ENCODE data around the gene TFDP3. TPM values are rescaled to one million over a fixed set of nuclear protein-coding genes. Genes with fewer than 3 reads are reported as not detected.

Gene TFDP3
- total RNA-seq, 1 donor from 2014 or later = not detected

GRCh38 chrX:133190877-133191738, 27.0 kb downstream of the TFDP3 start:
- intact Hi-C loops (cut with DNase I) = no loop called here
- ATAC-seq = no peak

DNA sequence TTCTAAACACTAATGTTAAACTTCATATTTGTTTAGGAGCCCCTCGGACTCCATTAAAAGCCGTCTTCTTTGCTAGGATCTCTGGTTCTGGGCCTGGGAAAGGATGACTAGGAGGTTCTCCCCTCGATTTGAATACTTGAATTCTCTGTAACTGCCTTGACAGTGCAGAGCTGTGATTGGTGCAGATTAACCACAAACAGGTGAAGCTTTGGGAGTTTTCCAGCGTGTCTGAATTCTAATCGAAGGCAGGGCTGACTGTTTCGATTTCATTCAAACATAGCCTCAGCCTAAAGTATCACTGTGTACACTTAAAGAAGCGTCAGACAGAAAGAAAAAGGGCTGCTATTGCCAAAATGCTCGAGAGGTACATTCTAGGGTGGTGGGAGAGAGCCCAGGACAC, 29.0 kb downstream of the TFDP3 start:
- intact Hi-C loops (cut with DNase I) = no loop called here
- DNase-seq (ENCODE audit: missing footprints) (no peak), ATAC-seq (no peak)

More at GRCh38 chrX:133190877-133191738, 27.0 kb downstream of the TFDP3 start:
- no peak for DNase-seq (ENCODE audit: missing footprints)

- ATAC-seq (no peak), DNase-seq (ENCODE audit: missing footprints) (no peak)
- intact Hi-C loops (cut with DNase I) = no loop called here
Measured at GRCh38 chrX:133188631-133189030, 29.5 kb downstream of the TFDP3 start.

DNA sequence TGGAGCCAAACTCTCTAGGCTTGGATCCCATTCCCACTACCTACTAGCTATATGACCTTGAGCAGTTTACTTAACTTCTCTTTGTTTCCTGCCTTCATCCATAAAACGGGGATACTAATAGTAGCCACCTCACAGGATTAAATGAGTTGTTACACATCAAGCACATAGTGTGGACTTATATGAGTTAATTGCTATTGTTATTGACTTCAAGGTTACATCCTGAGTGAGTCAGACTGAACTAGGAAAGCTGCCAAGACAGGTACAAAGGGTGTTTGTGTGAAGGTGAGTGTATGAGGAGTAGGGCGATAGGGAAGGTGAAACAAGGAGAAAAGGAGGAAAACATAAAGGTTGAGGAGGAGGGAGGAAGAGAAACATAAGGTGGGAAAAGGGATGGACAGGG, 32.2 kb downstream of the TFDP3 start:
- DNase-seq (ENCODE audit: missing footprints) (no peak), ATAC-seq (no peak)
- intact Hi-C loops (cut with DNase I) = no loop called here

DNA sequence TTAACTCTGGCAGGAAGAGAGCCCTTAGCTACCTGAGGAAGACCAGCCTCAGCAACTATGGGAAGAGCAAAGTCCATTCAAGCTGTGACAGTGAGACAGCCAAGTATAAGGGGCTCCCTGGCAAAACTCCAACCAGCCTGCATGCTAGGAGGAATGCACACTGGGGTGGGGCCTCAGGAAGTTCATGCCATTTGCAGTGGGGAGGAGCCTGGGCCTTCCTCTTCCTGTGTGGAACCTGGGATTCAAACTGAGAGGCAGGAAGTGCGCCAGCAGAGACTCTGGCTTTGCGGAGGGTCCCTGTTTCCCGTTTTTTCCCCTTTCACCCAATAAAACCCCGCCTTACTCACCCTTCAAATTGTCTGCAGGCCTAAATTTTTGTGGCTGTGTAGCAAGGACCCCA, 33.0 kb downstream of the TFDP3 start:
- no peak for ATAC-seq
- no peak for DNase-seq (ENCODE audit: missing footprints)
- intact Hi-C loops (cut with DNase I) = no loop called here

GRCh38 chrX:133183806-133184205, 34.3 kb downstream of the TFDP3 start:
- DNase-seq (ENCODE audit: missing footprints) (no peak), ATAC-seq (no peak)
- intact Hi-C loops (cut with DNase I) = no loop called here

DNA sequence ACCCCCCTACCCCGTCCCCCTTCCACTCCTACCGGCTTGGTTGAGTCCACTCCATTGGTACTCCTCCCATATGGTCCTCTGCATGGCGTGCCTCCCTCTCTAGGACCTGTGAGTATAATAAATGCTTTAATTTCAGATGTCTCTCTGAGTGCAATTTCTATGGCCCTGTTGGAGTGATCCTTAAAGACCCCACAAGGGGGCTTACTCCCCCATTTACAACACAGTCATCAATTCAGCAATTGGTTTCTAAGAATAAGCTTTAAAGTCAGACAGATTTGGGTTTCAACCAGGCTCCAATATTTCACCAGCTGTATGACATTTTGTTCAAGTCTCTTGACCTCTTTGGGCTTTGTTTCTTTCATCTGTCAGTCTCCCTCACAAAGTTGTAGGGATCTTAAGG, 38.7 kb downstream of the TFDP3 start:
- intact Hi-C loops (cut with DNase I) = no loop called here
- DNase-seq (ENCODE audit: missing footprints) (no peak), ATAC-seq (no peak)

GRCh38 chrX:133177202-133177601, 41.0 kb downstream of the TFDP3 start:
- ATAC-seq = no peak
- intact Hi-C loops (cut with DNase I) = no loop called here
- DNase-seq (ENCODE audit: missing footprints) = no peak

DNA sequence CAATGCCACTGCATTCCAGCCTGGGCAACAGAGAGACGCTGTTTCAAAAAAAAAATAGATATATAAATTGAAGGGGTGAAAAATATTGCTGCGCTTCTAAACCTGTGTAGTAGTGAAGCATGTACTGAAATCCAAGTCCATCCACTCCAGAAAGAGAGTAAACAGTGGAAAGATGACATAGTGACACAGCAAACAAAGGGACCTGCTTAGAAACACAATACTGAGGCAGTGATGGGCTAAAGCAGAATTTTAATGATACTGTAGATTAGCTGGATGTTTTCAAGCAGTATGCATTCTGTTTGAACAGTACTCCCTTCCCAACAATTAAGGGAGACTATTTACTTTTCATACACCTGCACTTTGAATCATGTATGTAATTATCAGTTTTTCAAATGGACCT, 42.5 kb downstream of the TFDP3 start:
- intact Hi-C loops (cut with DNase I) = no loop called here
- ATAC-seq = no peak
- DNase-seq (ENCODE audit: missing footprints) = no peak

- DNase-seq (ENCODE audit: missing footprints) (no peak), ATAC-seq (no peak)
- intact Hi-C loops (cut with DNase I) = no loop called here
Measured at GRCh38 chrX:133175162-133175561, 43.0 kb downstream of the TFDP3 start.

GRCh38 chrX:133171962-133172708, 46.0 kb downstream of the TFDP3 start:
- intact Hi-C loops (cut with DNase I) = no loop called here
- DNase-seq (ENCODE audit: missing footprints) (no peak), ATAC-seq (no peak)

Other genes with a start within 250 kb of the TFDP3 start
- not detected for gene USP26, start 121.2 kb downstream of the TFDP3 start, total RNA-seq
- 9.9 TPM for gene GPC4, start 197.1 kb upstream of the TFDP3 start, total RNA-seq